Stimulated activated effector memory CD8-positive, alpha-beta T cell treated with anti-CD3 and anti-CD28 coated beads, Interleukin-12 subunit alpha, Interleukin-12 subunit beta, amount 100 ng/mL, for 72 hours (primary cell): ENCODE data around the gene RHEBL1.

Experiments used
- ATAC-seq: fragments of 150-1000 bp; cut with Tn5 transposase; 2 replicates; pipeline ENCODE4 v1.10.0; 2021
- DNase-seq, 2 donors: peaks; one replicate each; pipeline ENCODE4 v3.0.0; 2021 to 2022; ENCODE audit warnings: low spot score in 2 of 2
- H3K27ac Mint-ChIP-seq: one replicate; pipeline ENCODE4 v1.8.0; 2022; ENCODE audit warnings: mild to moderate bottlenecking, mixed read lengths
- H3K36me3 Mint-ChIP-seq: one replicate; pipeline ENCODE4 v1.8.0; 2022; ENCODE audit warnings: mild to moderate bottlenecking, mixed read lengths
- H3K4me1 Mint-ChIP-seq: one replicate; pipeline ENCODE4 v1.8.0; 2022; ENCODE audit warnings: mixed read lengths
- H3K4me3 Mint-ChIP-seq: one replicate; pipeline ENCODE4 v1.8.0; 2022; ENCODE audit warnings: mild to moderate bottlenecking, mixed read lengths
- H3K9me3 Mint-ChIP-seq: one replicate; pipeline ENCODE4 v1.8.0; 2022; ENCODE audit warnings: mixed read lengths

The RHEBL1 gene

GRCh38 chr12:49069507-49070346, at the start of gene RHEBL1:
TSS of gene RHEBL1 (minus strand) at chr12:49069979. CDS start at chr12:49069785, 194 bp downstream.
- Mint-ChIP-seq H3K9me3 (no peaks in the 10 kb centered on the region), H3K4me3 (peak within 1 kb of the TSS; percentile 95), H3K4me1 (peaks cover 19% of the 10 kb centered on the region), H3K36me3 (peaks cover 40% of the 10 kb centered on the region), H3K27ac (peak within 1 kb of the TSS; percentile 96)
- ATAC-seq = peak; percentile 99
- DNase-seq = peak; percentile 98 to 99

- H3K4me3 Mint-ChIP-seq = peak overlapping the region; percentile 98
- H3K27ac Mint-ChIP-seq = peak overlapping the region; percentile 97
- H3K36me3 Mint-ChIP-seq = peaks cover 9% of the 10 kb centered on the region
- peaks cover 32% of the 10 kb centered on the region for H3K4me1 Mint-ChIP-seq
- ATAC-seq (peak; percentile 54), DNase-seq (no peak)
- H3K9me3 Mint-ChIP-seq = no peaks in the 10 kb centered on the region
Measured at GRCh38 chr12:49111206-49111605, 41.4 kb upstream of the RHEBL1 start.

- peak; percentile 80 to 96 for DNase-seq
- Mint-ChIP-seq H3K27ac (peak within 1 kb of the TSS; percentile 97), H3K9me3 (no peaks in the 10 kb centered on the region), H3K4me3 (peak within 1 kb of the TSS; percentile 98), H3K4me1 (peaks cover 32% of the 10 kb centered on the region), H3K36me3 (peaks cover 12% of the 10 kb centered on the region)
- peak; percentile 99 for ATAC-seq
Measured at GRCh38 chr12:49110464-49111155, 40.8 kb upstream of the RHEBL1 start, which contains the start of gene LMBR1L. TSS of gene LMBR1L (minus strand) at chr12:49110847. CDS start at chr12:49110555, 292 bp downstream.

GRCh38 chr12:49109641-49110463, 40.1 kb upstream of the RHEBL1 start:
- peaks cover 18% of the 10 kb centered on the region for H3K36me3 Mint-ChIP-seq
- ATAC-seq (no peak), DNase-seq (no peak)
- H3K9me3 Mint-ChIP-seq = no peaks in the 10 kb centered on the region
- peaks cover 32% of the 10 kb centered on the region for H3K4me1 Mint-ChIP-seq
- peak overlapping the region; percentile 97 for H3K27ac Mint-ChIP-seq
- H3K4me3 Mint-ChIP-seq = peak overlapping the region; percentile 98

- Mint-ChIP-seq H3K4me1 (peaks cover 32% of the 10 kb centered on the region), H3K9me3 (no peaks in the 10 kb centered on the region), H3K36me3 (peaks cover 26% of the 10 kb centered on the region), H3K4me3 (peak overlapping the region; percentile 98), H3K27ac (peak overlapping the region; percentile 97)
- ATAC-seq (no peak), DNase-seq (no peak)
Measured at GRCh38 chr12:49108958-49109404, 39.2 kb upstream of the RHEBL1 start.

- H3K4me1 Mint-ChIP-seq = peaks cover 25% of the 10 kb centered on the region
- ATAC-seq (no peak), DNase-seq (no peak)
- H3K9me3 Mint-ChIP-seq = no peaks in the 10 kb centered on the region
- H3K4me3 Mint-ChIP-seq = no peak overlapping the region
- no peak overlapping the region for H3K27ac Mint-ChIP-seq
- peaks cover 47% of the 10 kb centered on the region for H3K36me3 Mint-ChIP-seq
Measured at GRCh38 chr12:49105504-49106084, 35.8 kb upstream of the RHEBL1 start.

GRCh38 chr12:49104822-49105221, 35.0 kb upstream of the RHEBL1 start:
- peaks cover 22% of the 10 kb centered on the region for H3K4me1 Mint-ChIP-seq
- no peak for ATAC-seq
- H3K4me3 Mint-ChIP-seq = no peak overlapping the region
- no peak overlapping the region for H3K27ac Mint-ChIP-seq
- no peaks in the 10 kb centered on the region for H3K9me3 Mint-ChIP-seq
- no peak for DNase-seq
- peaks cover 54% of the 10 kb centered on the region for H3K36me3 Mint-ChIP-seq

- Mint-ChIP-seq H3K9me3 (no peaks in the 10 kb centered on the region), H3K4me1 (no peaks in the 10 kb centered on the region), H3K4me3 (no peak overlapping the region), H3K27ac (no peak overlapping the region), H3K36me3 (peaks cover 70% of the 10 kb centered on the region)
- no peak for DNase-seq
- ATAC-seq = no peak
Measured at GRCh38 chr12:49100380-49100779, 30.6 kb upstream of the RHEBL1 start.

GRCh38 chr12:49098703-49099102, 28.9 kb upstream of the RHEBL1 start:
- Mint-ChIP-seq H3K36me3 (peaks cover 56% of the 10 kb centered on the region), H3K27ac (no peak overlapping the region), H3K4me3 (no peak overlapping the region), H3K4me1 (peaks cover 8% of the 10 kb centered on the region), H3K9me3 (no peaks in the 10 kb centered on the region)
- no peak for ATAC-seq
- DNase-seq = no peak

- peak; percentile 59 for ATAC-seq
- no peak overlapping the region for H3K4me3 Mint-ChIP-seq
- H3K4me1 Mint-ChIP-seq = peaks cover 11% of the 10 kb centered on the region
- peak; percentile 48 to 78 for DNase-seq
- H3K9me3 Mint-ChIP-seq = no peaks in the 10 kb centered on the region
- no peak overlapping the region for H3K27ac Mint-ChIP-seq
- H3K36me3 Mint-ChIP-seq = peaks cover 52% of the 10 kb centered on the region
Measured at GRCh38 chr12:49098035-49098451, 28.3 kb upstream of the RHEBL1 start.

- no peaks in the 10 kb centered on the region for H3K9me3 Mint-ChIP-seq
- peaks cover 12% of the 10 kb centered on the region for H3K4me1 Mint-ChIP-seq
- DNase-seq (no peak), ATAC-seq (no peak)
- peaks cover 52% of the 10 kb centered on the region for H3K36me3 Mint-ChIP-seq
- H3K27ac Mint-ChIP-seq = no peak overlapping the region
- H3K4me3 Mint-ChIP-seq = no peak overlapping the region
Measured at GRCh38 chr12:49097381-49097780, 27.6 kb upstream of the RHEBL1 start.

GRCh38 chr12:49094975-49095365, 25.2 kb upstream of the RHEBL1 start:
- Mint-ChIP-seq H3K9me3 (no peaks in the 10 kb centered on the region), H3K36me3 (peaks cover 32% of the 10 kb centered on the region), H3K4me3 (peak overlapping the region; percentile 9), H3K27ac (no peak overlapping the region), H3K4me1 (peaks cover 33% of the 10 kb centered on the region)
- DNase-seq (no peak), ATAC-seq (no peak)

- peaks cover 38% of the 10 kb centered on the region for H3K4me1 Mint-ChIP-seq
- DNase-seq (no peak), ATAC-seq (no peak)
- H3K27ac Mint-ChIP-seq = no peak within 1 kb of the TSS
- peak within 1 kb of the TSS; percentile 9 for H3K4me3 Mint-ChIP-seq
- no peaks in the 10 kb centered on the region for H3K9me3 Mint-ChIP-seq
- H3K36me3 Mint-ChIP-seq = peaks cover 26% of the 10 kb centered on the region
Measured at GRCh38 chr12:49094160-49094974, 24.6 kb upstream of the RHEBL1 start, which contains the start of gene DHH. TSS of gene DHH (minus strand) at chr12:49094801. CDS start at chr12:49094512, 289 bp downstream.

- no peak overlapping the region for H3K27ac Mint-ChIP-seq
- no peaks in the 10 kb centered on the region for H3K9me3 Mint-ChIP-seq
- H3K36me3 Mint-ChIP-seq = peaks cover 20% of the 10 kb centered on the region
- H3K4me3 Mint-ChIP-seq = peak overlapping the region; percentile 9
- ATAC-seq = no peak
- H3K4me1 Mint-ChIP-seq = peaks cover 41% of the 10 kb centered on the region
- no peak for DNase-seq
Measured at GRCh38 chr12:49093792-49094159, 24.0 kb upstream of the RHEBL1 start.
